ENCODE measurements around the gene PGAM5.

Gene PGAM5

GRCh38 chr12:132710405-132711079 lies at the start of gene PGAM5:
Gene PGAM5, plus strand, starts transcription at chr12:132710842. Its CDS starts 35 bp downstream, at chr12:132710877.
- Histone ChIP-seq H3K4me1 (ENCODE audit: insufficient read depth, low read length) (peaks cover 7% of the 10 kb centered on the region), H3K4me3 (ENCODE audit: low read depth in 1 of 2, low read length in 2 of 2) (peak within 1 kb of the TSS; percentile 45 to 87), H3K36me3 (ENCODE audit: insufficient read depth, low read length) (peaks cover 7% of the 10 kb centered on the region), H3K27ac (ENCODE audit: low read depth, low read length) (peak within 1 kb of the TSS; percentile 61), H3K9me3 (ENCODE audit: low read length) (no peaks in the 10 kb centered on the region), H3K27me3 (ENCODE audit: control insufficient read depth in 1 of 2, insufficient read depth in 2 of 2, low read length in 2 of 2) (no peaks in the 10 kb centered on the region), H3K9ac (ENCODE audit: low read length) (peak within 1 kb of the TSS; percentile 65)

GRCh38 chr12:132660996-132661395 lies 49.6 kb upstream of the PGAM5 start:
- no peaks in the 10 kb centered on the region for H3K27me3 ChIP-seq (ENCODE audit: control insufficient read depth in 1 of 2, insufficient read depth in 2 of 2, low read length in 2 of 2)
- H3K27ac ChIP-seq (ENCODE audit: low read depth, low read length) = no peak overlapping the region
- H3K9me3 ChIP-seq (ENCODE audit: low read length) = no peaks in the 10 kb centered on the region
- H3K4me3 ChIP-seq (ENCODE audit: low read depth in 1 of 2, low read length in 2 of 2) = no peak overlapping the region
- H3K36me3 ChIP-seq (ENCODE audit: insufficient read depth, low read length) = peaks cover 63% of the 10 kb centered on the region
- H3K9ac ChIP-seq (ENCODE audit: low read length) = no peak overlapping the region
- no peaks in the 10 kb centered on the region for H3K4me1 ChIP-seq (ENCODE audit: insufficient read depth, low read length)

- no peaks in the 10 kb centered on the region for H3K9me3 ChIP-seq (ENCODE audit: low read length)
- H3K4me3 ChIP-seq (ENCODE audit: low read depth in 1 of 2, low read length in 2 of 2) = no peak overlapping the region
- H3K4me1 ChIP-seq (ENCODE audit: insufficient read depth, low read length) = no peaks in the 10 kb centered on the region
- no peak overlapping the region for H3K9ac ChIP-seq (ENCODE audit: low read length)
- H3K27me3 ChIP-seq (ENCODE audit: control insufficient read depth in 1 of 2, insufficient read depth in 2 of 2, low read length in 2 of 2) = no peaks in the 10 kb centered on the region
- H3K36me3 ChIP-seq (ENCODE audit: insufficient read depth, low read length) = peaks cover 68% of the 10 kb centered on the region
- H3K27ac ChIP-seq (ENCODE audit: low read depth, low read length) = no peak overlapping the region
Measured at GRCh38 chr12:132661972-132662371, 48.7 kb upstream of the PGAM5 start.

GRCh38 chr12:132662901-132663755 lies 47.5 kb upstream of the PGAM5 start:
- H3K4me1 ChIP-seq (ENCODE audit: insufficient read depth, low read length) = no peaks in the 10 kb centered on the region
- no peak overlapping the region for H3K4me3 ChIP-seq (ENCODE audit: low read depth in 1 of 2, low read length in 2 of 2)
- no peaks in the 10 kb centered on the region for H3K27me3 ChIP-seq (ENCODE audit: control insufficient read depth in 1 of 2, insufficient read depth in 2 of 2, low read length in 2 of 2)
- H3K9me3 ChIP-seq (ENCODE audit: low read length) = no peaks in the 10 kb centered on the region
- no peak overlapping the region for H3K27ac ChIP-seq (ENCODE audit: low read depth, low read length)
- peaks cover 64% of the 10 kb centered on the region for H3K36me3 ChIP-seq (ENCODE audit: insufficient read depth, low read length)
- H3K9ac ChIP-seq (ENCODE audit: low read length) = no peak overlapping the region

GRCh38 chr12:132664206-132665148 lies 46.2 kb upstream of the PGAM5 start:
- no peak overlapping the region for H3K27ac ChIP-seq (ENCODE audit: low read depth, low read length)
- H3K9me3 ChIP-seq (ENCODE audit: low read length) = no peaks in the 10 kb centered on the region
- no peaks in the 10 kb centered on the region for H3K4me1 ChIP-seq (ENCODE audit: insufficient read depth, low read length)
- no peaks in the 10 kb centered on the region for H3K27me3 ChIP-seq (ENCODE audit: control insufficient read depth in 1 of 2, insufficient read depth in 2 of 2, low read length in 2 of 2)
- peaks cover 53% of the 10 kb centered on the region for H3K36me3 ChIP-seq (ENCODE audit: insufficient read depth, low read length)
- H3K4me3 ChIP-seq (ENCODE audit: low read depth in 1 of 2, low read length in 2 of 2) = no peak overlapping the region
- H3K9ac ChIP-seq (ENCODE audit: low read length) = no peak overlapping the region

GRCh38 chr12:132665149-132665491 lies 45.5 kb upstream of the PGAM5 start:
- no peak overlapping the region for H3K4me3 ChIP-seq (ENCODE audit: low read depth in 1 of 2, low read length in 2 of 2)
- H3K27me3 ChIP-seq (ENCODE audit: control insufficient read depth in 1 of 2, insufficient read depth in 2 of 2, low read length in 2 of 2) = no peaks in the 10 kb centered on the region
- no peak overlapping the region for H3K9ac ChIP-seq (ENCODE audit: low read length)
- no peaks in the 10 kb centered on the region for H3K4me1 ChIP-seq (ENCODE audit: insufficient read depth, low read length)
- no peaks in the 10 kb centered on the region for H3K9me3 ChIP-seq (ENCODE audit: low read length)
- peaks cover 48% of the 10 kb centered on the region for H3K36me3 ChIP-seq (ENCODE audit: insufficient read depth, low read length)
- H3K27ac ChIP-seq (ENCODE audit: low read depth, low read length) = no peak overlapping the region

GRCh38 chr12:132665794-132666193 lies 44.8 kb upstream of the PGAM5 start:
- Histone ChIP-seq H3K4me3 (ENCODE audit: low read depth in 1 of 2, low read length in 2 of 2) (no peak overlapping the region), H3K9me3 (ENCODE audit: low read length) (no peaks in the 10 kb centered on the region), H3K36me3 (ENCODE audit: insufficient read depth, low read length) (peaks cover 42% of the 10 kb centered on the region), H3K27me3 (ENCODE audit: control insufficient read depth in 1 of 2, insufficient read depth in 2 of 2, low read length in 2 of 2) (no peaks in the 10 kb centered on the region), H3K9ac (ENCODE audit: low read length) (no peak overlapping the region), H3K4me1 (ENCODE audit: insufficient read depth, low read length) (no peaks in the 10 kb centered on the region), H3K27ac (ENCODE audit: low read depth, low read length) (no peak overlapping the region)

GRCh38 chr12:132668191-132669088 lies 42.2 kb upstream of the PGAM5 start:
- peaks cover 29% of the 10 kb centered on the region for H3K36me3 ChIP-seq (ENCODE audit: insufficient read depth, low read length)
- H3K4me3 ChIP-seq (ENCODE audit: low read depth in 1 of 2, low read length in 2 of 2) = no peak overlapping the region
- no peaks in the 10 kb centered on the region for H3K27me3 ChIP-seq (ENCODE audit: control insufficient read depth in 1 of 2, insufficient read depth in 2 of 2, low read length in 2 of 2)
- no peaks in the 10 kb centered on the region for H3K9me3 ChIP-seq (ENCODE audit: low read length)
- H3K4me1 ChIP-seq (ENCODE audit: insufficient read depth, low read length) = no peaks in the 10 kb centered on the region
- no peak overlapping the region for H3K27ac ChIP-seq (ENCODE audit: low read depth, low read length)
- H3K9ac ChIP-seq (ENCODE audit: low read length) = no peak overlapping the region

- no peak overlapping the region for H3K4me3 ChIP-seq (ENCODE audit: low read depth in 1 of 2, low read length in 2 of 2)
- H3K4me1 ChIP-seq (ENCODE audit: insufficient read depth, low read length) = no peaks in the 10 kb centered on the region
- no peak overlapping the region for H3K9ac ChIP-seq (ENCODE audit: low read length)
- no peak overlapping the region for H3K27ac ChIP-seq (ENCODE audit: low read depth, low read length)
- H3K9me3 ChIP-seq (ENCODE audit: low read length) = no peaks in the 10 kb centered on the region
- peaks cover 25% of the 10 kb centered on the region for H3K36me3 ChIP-seq (ENCODE audit: insufficient read depth, low read length)
- H3K27me3 ChIP-seq (ENCODE audit: control insufficient read depth in 1 of 2, insufficient read depth in 2 of 2, low read length in 2 of 2) = no peaks in the 10 kb centered on the region
Measured at GRCh38 chr12:132669166-132669879, 41.3 kb upstream of the PGAM5 start.

GRCh38 chr12:132672116-132672515 lies 38.5 kb upstream of the PGAM5 start:
- Histone ChIP-seq H3K4me3 (ENCODE audit: low read depth in 1 of 2, low read length in 2 of 2) (no peak overlapping the region), H3K9me3 (ENCODE audit: low read length) (no peaks in the 10 kb centered on the region), H3K27ac (ENCODE audit: low read depth, low read length) (no peak overlapping the region), H3K36me3 (ENCODE audit: insufficient read depth, low read length) (peaks cover 34% of the 10 kb centered on the region), H3K9ac (ENCODE audit: low read length) (no peak overlapping the region), H3K4me1 (ENCODE audit: insufficient read depth, low read length) (no peaks in the 10 kb centered on the region), H3K27me3 (ENCODE audit: control insufficient read depth in 1 of 2, insufficient read depth in 2 of 2, low read length in 2 of 2) (no peaks in the 10 kb centered on the region)
